ENCODE results near the gene FASN.

Gene FASN

GRCh38 chr17:82076018-82076784 lies 21.8 kb downstream of the FASN start:
- DNase-seq, result no peak

- no peak for DNase-seq
Measured at GRCh38 chr17:82073446-82073845, 24.6 kb downstream of the FASN start.

GRCh38 chr17:82072827-82073226 lies 25.2 kb downstream of the FASN start:
- no peak for DNase-seq

GRCh38 chr17:82070611-82071010 lies 27.4 kb downstream of the FASN start:
- no peak for DNase-seq

- DNase-seq, result peak in 9 of 14 donors; percentile 9 to 77 (median 38)
Measured at GRCh38 chr17:82065638-82066303, 32.3 kb downstream of the FASN start, which contains the start of gene DUS1L. Gene DUS1L (minus strand): TSS chr17:82065804. CDS start chr17:82065059, 745 bp downstream.

- peak in 1 of 14 donors; percentile 36 for DNase-seq
Measured at GRCh38 chr17:82065193-82065637, 32.8 kb downstream of the FASN start.

- no peak for DNase-seq
Measured at GRCh38 chr17:82064433-82065192, 33.4 kb downstream of the FASN start.

- no peak for DNase-seq
Measured at GRCh38 chr17:82063424-82064415, 34.3 kb downstream of the FASN start.

GRCh38 chr17:82062984-82063368 lies 35.1 kb downstream of the FASN start:
- no peak for DNase-seq

GRCh38 chr17:82062076-82062983 lies 35.7 kb downstream of the FASN start:
- DNase-seq, result no peak

- DNase-seq, result no peak
Measured at GRCh38 chr17:82061047-82061925, 36.8 kb downstream of the FASN start.

GRCh38 chr17:82060614-82061013 lies 37.4 kb downstream of the FASN start:
- no peak for DNase-seq

- no peak for DNase-seq
Measured at GRCh38 chr17:82060001-82060380, 38.0 kb downstream of the FASN start.

GRCh38 chr17:82059272-82060000 lies 38.6 kb downstream of the FASN start:
- no peak for DNase-seq

- no peak for DNase-seq
Measured at GRCh38 chr17:82058855-82059249, 39.2 kb downstream of the FASN start.

- no peak for DNase-seq
Measured at GRCh38 chr17:82058230-82058854, 39.7 kb downstream of the FASN start.

GRCh38 chr17:82056729-82057621 lies 41.1 kb downstream of the FASN start:
- DNase-seq, result no peak
